ENCODE results near the gene ELAVL4. TPM values are rescaled to one million over a fixed set of nuclear protein-coding genes. Genes with fewer than 3 reads are reported as not detected.

The ELAVL4 gene
- total RNA-seq, 1 experiment from 2014 or later = not detected

GRCh38 chr1:50251702-50252101 is 143.0 kb downstream of the ELAVL4 start (continued):
- TF ChIP-seq YY1 (IDR thresholded peaks at IDR 0.05; ENCODE audit: extremely low read depth, insufficient replicate concordance, low read depth, low read length) = no peak
- TF ChIP-seq MAX (IDR thresholded peaks at IDR 0.05) = no peak
- TF ChIP-seq CEBPB (IDR thresholded peaks at IDR 0.05; ENCODE audit: low read depth) = no peak

- Histone ChIP-seq H3K9me2 (ENCODE audit: insufficient read depth) (no peaks in the 10 kb centered on the region), H3K4me1 (ENCODE audit: control insufficient read depth in 1 of 2, insufficient read depth in 2 of 2, low read length in 2 of 2) (no peaks in the 10 kb centered on the region), H3K36me3 (ENCODE audit: control insufficient read depth in 1 of 2, insufficient read depth in 2 of 2, low read length in 2 of 2) (no peaks in the 10 kb centered on the region), H3K4me3 (replicated peaks in 1 of 2; ENCODE audit: low read depth in 1 of 2, low read length in 2 of 2) (no peak overlapping the region), H4K20me1 (ENCODE audit: insufficient read depth) (no peaks in the 10 kb centered on the region), H3K9ac (ENCODE audit: low read length) (no peak overlapping the region), H3K27me3 (ENCODE audit: insufficient read depth, low read length) (no peaks in the 10 kb centered on the region), H3K9me3 (ENCODE audit: control insufficient read depth in 1 of 2, insufficient read depth in 1 of 2, low read depth in 1 of 2, low read length in 2 of 2) (no peaks in the 10 kb centered on the region), H3K27ac (ENCODE audit: low read depth, low read length) (no peak overlapping the region), H3K79me2 (ENCODE audit: insufficient read depth, low read length) (no peaks in the 10 kb centered on the region), H3K4me2 (ENCODE audit: low read length) (no peak overlapping the region), H2AFZ (ENCODE audit: low read depth, low read length, poor library complexity, severe bottlenecking) (no peak overlapping the region)
- intact Hi-C loops (cut with micrococcal nuclease) = no loop called here
- ChIA-PET CTCF (no interaction called here), RAD21 (ENCODE audit: low non-redundant PET in 1 of 2, low total read pairs in 2 of 2, uncharacterized antibody in 2 of 2, unreplicated experiment in 2 of 2) (no interaction called here), POLR2A (no interaction called here)
- no TSS peak for BruUV-seq (replicated peaks)
- no peak for ATAC-seq
- TF ChIP-seq RAD21 (IDR thresholded peaks at IDR 0.05; ENCODE audit: low read depth) = no peak
- TF ChIP-seq EZH2phosphoT487 (IDR thresholded peaks at IDR 0.05; ENCODE audit: borderline replicate concordance) = no peak
- no peak for TF ChIP-seq REST (IDR thresholded peaks at IDR 0.05; ENCODE audit: low read depth)
- TF ChIP-seq CTCF (IDR thresholded peaks at IDR 0.05 in 2 of 3, conservative IDR thresholded peaks at IDR 0.05 in 1 of 3; ENCODE audit: borderline replicate concordance in 1 of 3, insufficient read depth in 1 of 3, low read depth in 2 of 3, low read length in 2 of 3) = no peak
- no peak for TF ChIP-seq ZFX (IDR thresholded peaks at IDR 0.05)
- TF ChIP-seq CEBPB (IDR thresholded peaks at IDR 0.05; ENCODE audit: low read depth) = no peak
- no peak for TF ChIP-seq SRF (IDR thresholded peaks at IDR 0.05; ENCODE audit: low read depth)
- no peak for TF ChIP-seq MAX (IDR thresholded peaks at IDR 0.05)
- TF ChIP-seq TCF7L2 (IDR thresholded peaks at IDR 0.05; ENCODE audit: borderline replicate concordance, extremely low read depth, insufficient read depth, insufficient read length) = no peak
- TF ChIP-seq POLR2AphosphoS5 (IDR thresholded peaks at IDR 0.05; ENCODE audit: low read depth, low read length) = no peak
- no peak for TF ChIP-seq JUND (IDR thresholded peaks at IDR 0.05)
- no peak for TF ChIP-seq FOSL1 (IDR thresholded peaks at IDR 0.05; ENCODE audit: low read depth)
- no peak for TF ChIP-seq SP1 (IDR thresholded peaks at IDR 0.05; ENCODE audit: low read depth)
- no peak for TF ChIP-seq EZH2 (IDR thresholded peaks at IDR 0.05)
- TF ChIP-seq SIN3A (IDR thresholded peaks at IDR 0.05; ENCODE audit: low read depth) = no peak
- no peak for TF ChIP-seq CBX3 (IDR thresholded peaks at IDR 0.05; ENCODE audit: low read depth)
- TF ChIP-seq YY1 (IDR thresholded peaks at IDR 0.05; ENCODE audit: extremely low read depth, insufficient replicate concordance, low read depth, low read length) = no peak
- DNase-seq (ENCODE audit: low read depth, low spot score) = no peak
Observed at GRCh38 chr1:50252196-50252595, 143.5 kb downstream of the ELAVL4 start.

Data from HCT116 (cell line).